WTC11 (cell line): ENCODE measurements around the gene COL5A3. TPM values are rescaled to one million over a fixed set of nuclear protein-coding genes. Genes with fewer than 3 reads are reported as not detected.

Source experiments
- ATAC-seq: fragments of 200-7000 bp; cut with Tn5 transposase; 2 replicates; pipeline ENCODE4 v1.10.0; 2021; ENCODE audit warnings: mild to moderate bottlenecking, moderate library complexity
- CTCF ChIA-PET: fragments of 300-600 bp; sonication (Branson Sonifier 250); formaldehyde crosslinking; loops from one replicate; lab custom pipeline; 2021; ENCODE audit warnings: antibody characterized with exemption; lab: Charles Lee
- POLR2A ChIA-PET: fragments of 350-600 bp; sonication (Branson Sonifier 250); formaldehyde crosslinking; loops from one replicate; lab custom pipeline; 2021; ENCODE audit warnings: antibody characterized with exemption; lab: Charles Lee
- DNase-seq: peaks from one replicate; pipeline ENCODE4 v3.0.0; 2021; ENCODE audit warnings: low spot score
- H3K27ac Mint-ChIP-seq: 2 replicates; pipeline ENCODE4 v1.8.0; 2021; ENCODE audit warnings: mixed read lengths
- H3K27me3 Mint-ChIP-seq: 2 replicates; pipeline ENCODE4 v1.8.0; 2021; ENCODE audit warnings: low read depth, mild to moderate bottlenecking, moderate library complexity, mixed read lengths
- H3K36me3 Mint-ChIP-seq: 2 replicates; pipeline ENCODE4 v1.8.0; 2021; ENCODE audit warnings: mixed read lengths
- H3K4me1 Mint-ChIP-seq: 2 replicates; pipeline ENCODE4 v1.8.0; 2022; ENCODE audit warnings: mixed read lengths
- H3K4me3 Mint-ChIP-seq: 2 replicates; pipeline ENCODE4 v1.8.0; 2021; ENCODE audit warnings: mild to moderate bottlenecking, moderate library complexity, mixed read lengths
- H3K9me3 Mint-ChIP-seq: 2 replicates; pipeline ENCODE4 v1.8.0; 2021; ENCODE audit warnings: mixed read lengths
- ATF1 ChIP-seq: sonication (generic); formaldehyde crosslinking; IDR thresholded peaks from 2 replicates; pipeline ENCODE4 v1.8.1; 2023; ENCODE audit warnings: mild to moderate bottlenecking, moderate library complexity, missing genetic modification reagents
- ATF6 ChIP-seq: sonication (generic); formaldehyde crosslinking; IDR thresholded peaks from 2 replicates; pipeline ENCODE4 v1.8.1; 2023; ENCODE audit warnings: mild to moderate bottlenecking, missing genetic modification reagents
- CDX4 ChIP-seq: fragments of 250-450 bp; sonication (Bioruptor Pico); IDR thresholded peaks from 2 replicates; pipeline ENCODE4 v1.9.0; 2021; ENCODE audit warnings: moderate library complexity, mild to moderate bottlenecking, inconsistent platforms, borderline replicate concordance
- CREB1 ChIP-seq: sonication (generic); formaldehyde crosslinking; IDR thresholded peaks from 2 replicates; pipeline ENCODE4 v1.8.0; 2023; ENCODE audit warnings: mild to moderate bottlenecking, missing genetic modification reagents
- E2F1 ChIP-seq: sonication (generic); formaldehyde crosslinking; IDR thresholded peaks from 2 replicates; pipeline ENCODE4 v1.8.0; 2022; ENCODE audit warnings: mild to moderate bottlenecking, missing genetic modification reagents
- ERG ChIP-seq: fragments of 250-450 bp; sonication (Bioruptor Pico); IDR thresholded peaks from 2 replicates; pipeline ENCODE4 v1.8.0; 2021; ENCODE audit warnings: mild to moderate bottlenecking
- FOXP1 ChIP-seq: sonication (generic); formaldehyde crosslinking; IDR thresholded peaks from 2 replicates; pipeline ENCODE4 v1.8.0; 2022; ENCODE audit warnings: missing genetic modification reagents, mild to moderate bottlenecking, moderate library complexity, borderline replicate concordance
- HMGXB4 ChIP-seq: sonication (generic); formaldehyde crosslinking; IDR thresholded peaks from 2 replicates; pipeline ENCODE4 v1.8.1; 2023; ENCODE audit warnings: mild to moderate bottlenecking, moderate library complexity, missing genetic modification reagents
- IRF1 ChIP-seq: sonication (generic); formaldehyde crosslinking; IDR thresholded peaks from 2 replicates; pipeline ENCODE4 v1.8.0; 2023; ENCODE audit warnings: missing genetic modification reagents
- JAZF1 ChIP-seq: fragments of 250-450 bp; sonication (Bioruptor Pico); IDR thresholded peaks from 2 replicates; pipeline ENCODE4 v1.9.0; 2021; ENCODE audit warnings: moderate library complexity, mild to moderate bottlenecking, inconsistent platforms
- PREB ChIP-seq: sonication (generic); formaldehyde crosslinking; IDR thresholded peaks from 2 replicates; pipeline ENCODE4 v1.8.1; 2022; ENCODE audit warnings: mild to moderate bottlenecking, missing genetic modification reagents, moderate library complexity, borderline replicate concordance
- PRRX2 ChIP-seq: fragments of 250-450 bp; sonication (Bioruptor Pico); IDR thresholded peaks from 2 replicates; pipeline ENCODE4 v1.8.0; 2021; ENCODE audit warnings: mild to moderate bottlenecking
- SMAD3 ChIP-seq: sonication (generic); formaldehyde crosslinking; IDR thresholded peaks from 2 replicates; pipeline ENCODE4 v1.8.0; 2022; ENCODE audit warnings: missing genetic modification reagents, mild to moderate bottlenecking, borderline replicate concordance
- SOX15 ChIP-seq: fragments of 250-450 bp; sonication (Bioruptor Pico); IDR thresholded peaks from 2 replicates; pipeline ENCODE4 v1.9.0; 2021; ENCODE audit warnings: mild to moderate bottlenecking
- SP1 ChIP-seq: sonication (generic); formaldehyde crosslinking; conservative IDR thresholded peaks from 2 replicates; pipeline ENCODE4 v1.8.1; 2022; ENCODE audit warnings: missing genetic modification reagents
- TEAD4 ChIP-seq: sonication (generic); formaldehyde crosslinking; IDR thresholded peaks from 2 replicates; pipeline ENCODE4 v1.8.0; 2022; ENCODE audit warnings: mild to moderate bottlenecking, missing genetic modification reagents
- USF1 ChIP-seq: sonication (generic); formaldehyde crosslinking; IDR thresholded peaks from 2 replicates; pipeline ENCODE4 v1.8.0; 2022; ENCODE audit warnings: mild to moderate bottlenecking, missing genetic modification reagents
- ZBTB21 ChIP-seq: sonication (generic); formaldehyde crosslinking; IDR thresholded peaks from 2 replicates; pipeline ENCODE4 v1.8.1; 2023; ENCODE audit warnings: mild to moderate bottlenecking, missing genetic modification reagents, borderline replicate concordance
- ZNF219 ChIP-seq: sonication (generic); formaldehyde crosslinking; IDR thresholded peaks from 2 replicates; pipeline ENCODE4 v1.8.0; 2023; ENCODE audit warnings: missing genetic modification reagents, mild to moderate bottlenecking, borderline replicate concordance
- ZNF317 ChIP-seq: sonication (generic); formaldehyde crosslinking; IDR thresholded peaks from 2 replicates; pipeline ENCODE4 v1.8.1; 2023; ENCODE audit warnings: low read depth, mild to moderate bottlenecking, moderate library complexity, missing genetic modification reagents, borderline replicate concordance
- ZNF423 ChIP-seq: fragments of 250-450 bp; sonication (Bioruptor Pico); IDR thresholded peaks from 2 replicates; pipeline ENCODE4 v2.1.2; 2022; ENCODE audit warnings: mild to moderate bottlenecking, moderate library complexity
- total RNA-seq: library from RNA; stranded (reverse); gene quantifications from 3 replicates; pipeline ENCODE4 v1.2.3, GENCODE V29; 2021

Gene COL5A3
- total RNA-seq, 1 experiment from 2014 or later, result 0.81 TPM

- no peak for TF ChIP-seq ATF6 (CRISPR knock-in tag)
- no peak for TF ChIP-seq SMAD3 (CRISPR knock-in tag)
- TF ChIP-seq, all 79 proteins: peak for 0
Measured at GRCh38 chr19:10037809-10038208, 27.5 kb upstream of the COL5A3 start (continued).

- H3K27ac Mint-ChIP-seq, result no peak overlapping the region
- ChIA-PET POLR2A (no interaction called here), CTCF (interaction anchor here (1.3 kb wide), 1 partner anchor 28 kb away, joined by 3 read pairs; no protein-coding TSS in a partner anchor)
- ATAC-seq, result no peak
- H3K9me3 Mint-ChIP-seq, result peaks cover 25% of the 10 kb centered on the region
- peaks cover 9% of the 10 kb centered on the region for H3K4me1 Mint-ChIP-seq
- H3K4me3 Mint-ChIP-seq, result no peak overlapping the region
- DNase-seq, result no peak
- peaks cover 6% of the 10 kb centered on the region for H3K36me3 Mint-ChIP-seq
- peaks cover 43% of the 10 kb centered on the region for H3K27me3 Mint-ChIP-seq
- TF ChIP-seq ZNF317 (CRISPR knock-in tag) (no peak), SOX15 (no peak), CDX4 (no peak), CREB1 (CRISPR knock-in tag) (no peak), HMGXB4 (CRISPR knock-in tag) (no peak), JAZF1 (no peak), USF1 (CRISPR knock-in tag) (no peak), ZNF219 (CRISPR knock-in tag) (no peak), TEAD4 (CRISPR knock-in tag) (no peak), ATF1 (CRISPR knock-in tag) (no peak), ZBTB21 (CRISPR knock-in tag) (no peak), PREB (CRISPR knock-in tag) (no peak), SP1 (CRISPR knock-in tag) (no peak), ERG (no peak), IRF1 (CRISPR knock-in tag) (no peak), FOXP1 (CRISPR knock-in tag) (no peak), PRRX2 (no peak), E2F1 (CRISPR knock-in tag) (no peak), ZNF423 (no peak)
Measured at GRCh38 chr19:10037367-10037766, 27.1 kb upstream of the COL5A3 start.
